ENCODE data around the gene NOL11. TPM values are rescaled to one million over a fixed set of nuclear protein-coding genes. Genes with fewer than 3 reads are reported as not detected.

The NOL11 gene
- 69.7 to 79.8 TPM (median 73.1 TPM) in 5 replicates for total RNA-seq (2022; extraction: Qiagen RNA extraction)

DNA sequence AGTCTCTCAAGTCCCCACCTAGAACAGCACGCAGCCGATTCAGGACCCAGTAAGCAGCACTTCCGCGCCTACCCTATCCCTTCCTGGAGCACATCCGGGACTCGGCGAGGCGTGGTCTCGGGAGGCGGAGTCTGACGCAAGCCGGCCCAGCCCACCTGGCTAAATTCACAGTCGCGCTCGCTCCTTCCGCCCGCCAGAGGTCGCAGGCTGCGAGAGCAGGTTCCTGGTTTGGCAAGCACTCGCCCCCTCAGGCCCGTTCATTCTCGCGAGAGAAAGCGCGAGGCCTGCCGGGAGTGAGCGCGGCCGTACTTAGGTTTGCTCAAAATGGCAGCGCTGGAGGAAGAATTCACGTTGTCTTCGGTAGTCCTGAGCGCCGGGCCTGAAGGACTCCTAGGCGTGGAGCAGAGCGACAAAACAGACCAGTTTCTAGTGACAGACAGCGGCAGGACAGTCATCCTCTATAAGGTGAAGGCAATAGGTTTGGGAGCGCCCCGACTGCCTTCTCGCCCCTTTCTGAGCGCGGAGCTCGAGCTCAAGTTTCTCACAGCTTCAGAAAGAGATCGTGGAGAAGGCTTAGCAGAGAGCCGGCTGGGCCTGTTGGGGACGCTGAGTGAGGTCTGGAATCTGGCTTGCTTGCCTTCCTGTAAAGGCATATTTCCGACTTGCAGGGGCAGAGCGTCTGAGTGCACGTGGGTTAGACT is at the start of gene NOL11:
Gene NOL11 (plus strand): TSS at position 313 of the 701 bp plus-strand sequence. CDS start 12 bp downstream, at position 325.

Other genes with a start within 250 kb of the NOL11 start
- 35.9 to 38.2 TPM (median 36.7 TPM) in 5 replicates for gene BPTF, start 107.6 kb downstream of the NOL11 start, total RNA-seq (2022; extraction: Qiagen RNA extraction)

Measured in A549 treated with CORT108297 at 1 μM for 4 hours (cell line).